Ascending aorta (tissue), 2 donors: ENCODE results near the gene SHISA7. TPM values are rescaled to one million over a fixed set of nuclear protein-coding genes. Genes with fewer than 3 reads are reported as not detected.
A peak's percentile ranks its signal among the peaks of the same experiment; 100 is the strongest.
"Not testable (repeated sequence)": the region's sequence is repeated elsewhere in the genome, so short reads cannot be mapped to it uniquely, and the experiment has no call there.

Experiments
- DNase-seq, 2 donors: peaks; one replicate each; pipeline ENCODE4 v3.0.0-alpha.2; 2019; ENCODE audit warnings: low spot score in 2 of 2
- H3K27ac ChIP-seq, 2 donors: fragments of 200-600 bp; sonication (generic); one replicate each; pipeline ENCODE4 v1.5.1; 2016 to 2017; ENCODE audit warnings: mild to moderate bottlenecking in 1 of 2
- H3K27me3 ChIP-seq: fragments of 200-600 bp; sonication (generic); one replicate; pipeline ENCODE4 v1.5.1; 2017
- H3K36me3 ChIP-seq, 2 donors: fragments of 200-600 bp; sonication (generic); one replicate each; pipeline ENCODE4 v1.5.1; 2016
- H3K4me1 ChIP-seq, 2 donors: fragments of 200-600 bp; sonication (generic); one replicate each; pipeline ENCODE4 v1.5.1; 2016 to 2017; ENCODE audit warnings: mild to moderate bottlenecking in 1 of 2
- H3K4me3 ChIP-seq, 2 donors: fragments of 200-600 bp; sonication (generic); one replicate each; pipeline ENCODE4 v1.5.1; 2016 to 2017; ENCODE audit warnings: mild to moderate bottlenecking in 1 of 2
- H3K9me3 ChIP-seq, 2 donors: fragments of 200-600 bp; sonication (generic); one replicate each; pipeline ENCODE4 v1.5.1; 2016
- intact Hi-C: fragments of 100-400 bp; cut with DNase I; formaldehyde crosslinking; loops from one replicate; pipeline ENCODE4 v1.15.1; 2023
- total RNA-seq: library from RNA; depleted of rRNA; stranded (reverse); fragments of >200 nt; gene quantifications from one replicate; pipeline ENCODE4 v1.1.0, GENCODE V29; 2016
- TF ChIP-seq, protein P1 (sequence below), 3 experiments: fragments of 200-600 bp in 2 of 3; fragments of 450-650 bp in 1 of 3; sonication (generic) in 2 of 3; IDR thresholded peaks; one replicate each; pipeline ENCODE4 v1.5.1; 2016 to 2019; ENCODE audit warnings: antibody characterized with exemption in 3 of 3, mild to moderate bottlenecking in 1 of 3, moderate library complexity in 1 of 3

SHISA7 gene
- total RNA-seq, 1 donor from 2014 or later, result 0.85 TPM

DNA sequence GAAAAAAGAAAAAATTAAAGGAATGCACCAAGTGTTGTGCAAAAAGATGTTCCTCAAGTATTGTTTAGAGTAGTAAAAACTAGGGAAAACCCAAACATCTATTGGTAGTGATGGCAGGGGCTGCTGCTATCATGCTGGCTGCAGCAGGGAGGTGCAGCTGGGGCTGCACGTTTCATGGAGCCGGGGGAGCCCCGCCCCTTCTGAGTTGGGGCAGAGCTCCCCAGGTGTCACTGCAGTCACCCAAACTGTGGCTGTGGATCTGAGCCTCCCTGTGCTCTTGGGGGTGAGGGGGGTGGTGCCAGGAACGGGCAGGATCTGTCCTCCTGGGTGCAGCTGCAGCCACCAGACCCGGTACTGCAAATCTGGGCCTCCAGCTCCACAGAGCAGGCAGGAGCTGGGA lies 24.0 kb downstream of the SHISA7 start:
- no peak overlapping the region for H3K27ac ChIP-seq
- no peaks in the 10 kb centered on the region for H3K27me3 ChIP-seq
- TF ChIP-seq, protein P1, sequence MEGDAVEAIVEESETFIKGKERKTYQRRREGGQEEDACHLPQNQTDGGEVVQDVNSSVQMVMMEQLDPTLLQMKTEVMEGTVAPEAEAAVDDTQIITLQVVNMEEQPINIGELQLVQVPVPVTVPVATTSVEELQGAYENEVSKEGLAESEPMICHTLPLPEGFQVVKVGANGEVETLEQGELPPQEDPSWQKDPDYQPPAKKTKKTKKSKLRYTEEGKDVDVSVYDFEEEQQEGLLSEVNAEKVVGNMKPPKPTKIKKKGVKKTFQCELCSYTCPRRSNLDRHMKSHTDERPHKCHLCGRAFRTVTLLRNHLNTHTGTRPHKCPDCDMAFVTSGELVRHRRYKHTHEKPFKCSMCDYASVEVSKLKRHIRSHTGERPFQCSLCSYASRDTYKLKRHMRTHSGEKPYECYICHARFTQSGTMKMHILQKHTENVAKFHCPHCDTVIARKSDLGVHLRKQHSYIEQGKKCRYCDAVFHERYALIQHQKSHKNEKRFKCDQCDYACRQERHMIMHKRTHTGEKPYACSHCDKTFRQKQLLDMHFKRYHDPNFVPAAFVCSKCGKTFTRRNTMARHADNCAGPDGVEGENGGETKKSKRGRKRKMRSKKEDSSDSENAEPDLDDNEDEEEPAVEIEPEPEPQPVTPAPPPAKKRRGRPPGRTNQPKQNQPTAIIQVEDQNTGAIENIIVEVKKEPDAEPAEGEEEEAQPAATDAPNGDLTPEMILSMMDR (IDR thresholded peaks at IDR 0.05), result no peak
- H3K4me3 ChIP-seq, result no peak overlapping the region
- no peaks in the 10 kb centered on the region for H3K4me1 ChIP-seq
- H3K36me3 ChIP-seq, result no peaks in the 10 kb centered on the region
- H3K9me3 ChIP-seq, result no peaks in the 10 kb centered on the region
- intact Hi-C loops, result loop anchor here (5.0 kb wide), 1 partner anchor 277 kb away; no protein-coding TSS in a partner anchor
- no peak for DNase-seq

DNA sequence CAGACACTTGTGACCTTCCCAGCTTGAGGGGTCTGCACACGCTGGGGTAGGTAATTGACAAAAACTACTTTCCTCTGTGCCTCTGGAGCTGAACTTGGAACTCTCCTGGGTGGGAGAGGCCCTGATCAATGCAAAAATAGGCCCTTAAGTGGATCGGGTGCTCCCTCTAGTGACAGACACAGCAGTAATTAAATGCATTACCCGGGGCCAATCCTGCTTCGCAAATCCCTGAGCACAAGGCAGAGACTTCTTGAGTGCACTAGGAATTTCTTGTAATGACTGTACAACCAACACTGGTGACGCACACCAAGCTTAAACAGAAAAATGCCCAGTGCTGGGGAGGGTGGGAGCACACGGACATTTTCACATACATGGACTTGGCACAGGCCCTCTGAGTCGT lies 24.9 kb downstream of the SHISA7 start:
- Histone ChIP-seq H3K9me3 (no peaks in the 10 kb centered on the region), H3K27me3 (no peaks in the 10 kb centered on the region), H3K4me1 (no peaks in the 10 kb centered on the region), H3K36me3 (no peaks in the 10 kb centered on the region), H3K4me3 (no peak overlapping the region), H3K27ac (no peak overlapping the region)
- TF ChIP-seq, protein P1 (IDR thresholded peaks at IDR 0.05), result peak; percentile 38 to 56 (median 42)
- no peak for DNase-seq
- intact Hi-C loops, result loop anchor here (5.0 kb wide), 1 partner anchor 276 kb away; no protein-coding TSS in a partner anchor

DNA sequence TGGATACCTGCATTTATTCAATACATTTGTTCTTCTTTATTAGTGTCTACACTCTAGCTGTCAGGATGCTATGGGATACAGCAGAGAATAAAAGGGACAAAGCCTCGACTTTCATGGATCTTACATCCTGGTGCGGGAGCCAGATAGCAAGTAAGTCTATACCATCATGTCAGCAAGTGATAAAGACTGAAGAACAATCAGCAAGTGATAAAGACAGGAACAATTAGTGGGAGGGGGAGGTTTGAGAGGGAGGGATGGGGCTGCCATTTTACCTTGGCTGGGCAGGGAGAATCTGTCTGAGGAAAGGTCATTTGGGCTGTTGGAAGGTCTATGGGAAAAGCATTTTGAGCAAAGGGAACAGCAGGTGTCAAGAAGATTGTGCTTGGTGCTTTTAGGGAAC lies 32.9 kb downstream of the SHISA7 start:
- Histone ChIP-seq H3K27ac (no peak overlapping the region), H3K4me3 (no peak overlapping the region), H3K36me3 (no peaks in the 10 kb centered on the region), H3K27me3 (no peaks in the 10 kb centered on the region), H3K4me1 (peaks cover 11 to 13% of the 10 kb centered on the region in 2 donors), H3K9me3 (no peaks in the 10 kb centered on the region)
- DNase-seq, result no peak
- intact Hi-C loops, result no loop called here
- TF ChIP-seq, protein P1 (IDR thresholded peaks at IDR 0.05), result no peak

DNA sequence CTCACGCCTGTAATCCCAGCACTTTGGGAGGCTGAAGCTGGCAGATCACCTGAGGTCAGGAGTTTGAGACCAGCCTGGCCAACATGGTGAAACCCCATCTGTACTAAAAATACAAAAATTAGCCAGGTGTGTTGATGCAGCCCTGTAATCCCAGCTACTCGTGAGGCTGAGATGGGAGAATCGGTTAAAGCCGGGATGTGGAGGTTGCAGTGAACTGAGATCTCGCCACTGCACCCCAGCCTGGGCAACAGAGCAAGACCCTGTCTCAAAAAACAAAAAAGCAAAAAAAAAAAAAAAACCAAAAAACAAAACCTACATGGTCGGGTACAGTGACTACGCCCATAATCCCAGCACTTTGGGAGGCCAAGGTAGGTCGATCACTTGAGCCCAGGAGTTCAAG lies 33.9 kb downstream of the SHISA7 start:
- intact Hi-C loops, result loop anchor here (2.0 to 10.0 kb wide), 6 partner anchors 68 to 1542 kb away; partner anchors contain the start of genes LENG9, MYADM, PPP1R12C and ZNF628
- not testable (repeated sequence) for H3K27ac ChIP-seq, H3K4me3 ChIP-seq, H3K9me3 ChIP-seq, H3K27me3 ChIP-seq, DNase-seq, H3K36me3 ChIP-seq
- H3K4me1 ChIP-seq, result peaks cover 11 to 13% of the 10 kb centered on the region in 2 donors

DNA sequence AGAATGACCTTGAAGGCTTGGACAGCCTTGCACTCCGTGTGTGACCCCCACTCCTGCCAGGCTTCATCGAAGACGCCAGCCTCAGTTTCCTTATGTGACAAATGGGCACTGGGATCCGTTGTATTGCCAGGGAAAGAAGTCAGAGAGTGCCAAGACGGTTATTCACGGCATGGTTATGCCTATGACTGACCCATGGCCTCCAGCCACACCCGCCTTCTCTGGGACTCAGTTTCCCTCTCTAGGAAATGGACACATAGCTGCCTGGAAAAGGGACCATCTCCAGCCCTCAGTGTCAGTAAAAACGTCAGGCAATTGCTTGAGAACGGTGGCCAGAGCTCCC lies 34.6 kb downstream of the SHISA7 start:
- no peaks in the 10 kb centered on the region for H3K9me3 ChIP-seq
- H3K4me1 ChIP-seq, result peaks cover 11 to 13% of the 10 kb centered on the region in 2 donors

DNA sequence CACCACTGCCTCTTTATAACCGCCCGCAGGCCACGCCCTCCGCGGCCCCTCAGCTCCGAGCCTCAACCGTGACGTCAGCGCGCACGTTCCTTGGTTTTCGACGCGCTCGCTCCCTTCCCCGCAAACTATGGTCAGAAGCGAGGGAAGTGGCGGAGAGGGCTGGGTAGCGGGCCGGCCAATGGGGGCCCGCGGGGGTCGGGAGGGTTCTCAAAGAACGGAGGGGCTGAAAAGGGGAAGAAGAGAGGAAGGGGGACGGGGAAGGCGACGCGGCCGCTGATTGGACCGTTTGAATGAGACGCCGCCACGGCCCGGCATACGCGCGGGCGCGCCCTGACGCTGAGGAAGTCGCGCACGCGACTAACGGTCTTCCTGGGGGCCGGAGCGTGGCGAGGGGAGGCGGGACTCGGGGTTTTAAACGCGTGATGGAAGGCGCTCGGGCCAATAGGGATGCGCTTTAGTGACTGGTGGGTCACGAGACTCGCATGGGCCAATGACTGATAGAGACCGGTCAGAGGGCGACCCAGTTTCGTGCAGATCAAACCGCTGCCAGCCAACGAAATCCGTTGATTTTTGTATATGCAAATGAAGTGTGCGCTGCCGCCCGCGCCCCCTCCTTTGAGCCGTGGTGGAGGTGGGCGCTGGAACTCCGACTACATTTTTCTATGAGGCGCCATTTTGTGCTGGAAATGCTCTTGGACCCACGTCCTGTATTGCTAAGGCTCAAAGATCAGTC lies 35.1 kb downstream of the SHISA7 start:
- Histone ChIP-seq H3K27ac (peak overlapping the region; percentile 96 to 99), H3K27me3 (no peaks in the 10 kb centered on the region), H3K4me3 (peak overlapping the region; percentile 86 to 92), H3K9me3 (no peaks in the 10 kb centered on the region), H3K4me1 (peaks cover 11 to 13% of the 10 kb centered on the region in 2 donors), H3K36me3 (peaks cover 7 to 18% of the 10 kb centered on the region in 2 donors)
- peak; percentile 95 to 99 for DNase-seq
- intact Hi-C loops, result loop anchor here (1.0 to 10.0 kb wide), 10 partner anchors 22 to 1541 kb away; partner anchors contain the start of genes FIZ1, ISOC2, KMT5C and LENG9
- TF ChIP-seq, protein P1 (IDR thresholded peaks at IDR 0.05), result no peak

More for the DNA sequence above, 34.6 kb downstream of the SHISA7 start:
- Histone ChIP-seq H3K36me3 (peaks cover 2 to 12% of the 10 kb centered on the region in 2 donors), H3K27ac (peak overlapping the region; percentile 96 to 99), H3K4me3 (peak overlapping the region; percentile 86 to 92), H3K27me3 (no peaks in the 10 kb centered on the region)
- TF ChIP-seq, protein P1 (IDR thresholded peaks at IDR 0.05), result no peak
- intact Hi-C loops, result loop anchor here (1.0 to 10.0 kb wide), 9 partner anchors 53 to 1541 kb away; partner anchors contain the start of genes FIZ1, ISOC2, KMT5C and LENG9
- DNase-seq, result no peak

DNA sequence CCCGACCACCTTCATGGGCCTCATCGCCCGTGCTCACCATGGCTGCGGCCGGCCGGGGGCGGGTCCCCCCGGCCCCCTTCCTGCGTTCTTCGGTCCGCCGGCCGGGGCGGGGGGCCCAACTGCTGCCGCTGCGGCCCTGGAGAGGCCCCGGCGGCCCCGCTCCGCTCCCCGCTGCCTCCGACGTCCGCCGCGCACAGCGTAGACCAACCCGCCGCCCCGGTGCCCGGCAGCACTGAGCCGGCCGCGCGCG lies 35.6 kb downstream of the SHISA7 start, which contains the start of gene UBE2S:
TSS of gene UBE2S (minus strand) at position 239 of the 250 bp plus-strand sequence. CDS start at position 40, 199 bp downstream.
- intact Hi-C loops, result loop anchor here (1.0 to 10.0 kb wide), 6 partner anchors 21 to 1540 kb away; partner anchors contain the start of genes LENG9, MYADM, PPP1R12C and ZSCAN5A

More for the DNA sequence above, 35.6 kb downstream of the SHISA7 start, which contains the start of gene UBE2S:
- DNase-seq, H3K27me3 ChIP-seq, H3K9me3 ChIP-seq: not testable (repeated sequence)
- H3K4me1 ChIP-seq, result peaks cover 11 to 13% of the 10 kb centered on the region in 2 donors
- H3K4me3 ChIP-seq, result peak within 1 kb of the TSS; percentile 86 to 92
- peaks cover 12 to 23% of the 10 kb centered on the region in 2 donors for H3K36me3 ChIP-seq
- H3K27ac ChIP-seq, result peak within 1 kb of the TSS; percentile 96 to 99
